Measurements from ENCODE around the gene WDFY4.
A peak's percentile ranks its signal among the peaks of the same experiment; 100 is the strongest.

The WDFY4 gene

GRCh38 chr10:49024484-49024883, 339.8 kb downstream of the WDFY4 start:
- Histone ChIP-seq H3K4me1 (peaks cover 0 to 20% (median 10%) of the 10 kb centered on the region in 4 donors), H3K27ac (peak overlapping the region; percentile 56 to 75), H3K4me3 (no peak overlapping the region), H3K36me3 (peaks cover 0 to 1% (median under 1%) of the 10 kb centered on the region in 3 donors), H3K9me3 (no peaks in the 10 kb centered on the region), H3K27me3 (no peaks in the 10 kb centered on the region)
- intact Hi-C loops (cut with DNase I; ENCODE audit: low total_unique reads) = no loop called here
- DNase-seq = no peak
- TF ChIP-seq CTCF (IDR thresholded peaks at IDR 0.05) = no peak

- intact Hi-C loops (cut with DNase I; ENCODE audit: low total_unique reads) = no loop called here
- TF ChIP-seq CTCF (IDR thresholded peaks at IDR 0.05) = no peak
- H3K4me1 ChIP-seq = peaks cover 0 to 20% (median 10%) of the 10 kb centered on the region in 4 donors
- DNase-seq = no peak
- peak overlapping the region; percentile 56 to 75 for H3K27ac ChIP-seq
- no peaks in the 10 kb centered on the region for H3K36me3 ChIP-seq
- H3K9me3 ChIP-seq = no peaks in the 10 kb centered on the region
- no peak overlapping the region for H3K4me3 ChIP-seq
- H3K27me3 ChIP-seq = no peaks in the 10 kb centered on the region
These were observed 340.8 kb downstream of the WDFY4 start for GRCh38 chr10:49025347-49025983.

- Histone ChIP-seq H3K27ac (no peak overlapping the region), H3K9me3 (no peaks in the 10 kb centered on the region), H3K4me3 (no peak overlapping the region), H3K4me1 (peaks cover 0 to 12% (median 10%) of the 10 kb centered on the region in 4 donors), H3K36me3 (peaks cover 0 to 11% (median 9%) of the 10 kb centered on the region in 3 donors), H3K27me3 (no peaks in the 10 kb centered on the region)
- no peak for DNase-seq
- intact Hi-C loops (cut with DNase I; ENCODE audit: low total_unique reads) = no loop called here
- TF ChIP-seq CTCF (IDR thresholded peaks at IDR 0.05) = no peak
These were observed 344.0 kb downstream of the WDFY4 start for GRCh38 chr10:49028639-49029038.

- Histone ChIP-seq H3K27me3 (no peaks in the 10 kb centered on the region), H3K4me3 (no peak overlapping the region), H3K4me1 (peaks cover 0 to 3% (median 2%) of the 10 kb centered on the region in 4 donors), H3K9me3 (no peaks in the 10 kb centered on the region), H3K36me3 (peaks cover 0 to 11% (median 9%) of the 10 kb centered on the region in 3 donors), H3K27ac (no peak overlapping the region)
- DNase-seq = no peak
- intact Hi-C loops (cut with DNase I; ENCODE audit: low total_unique reads) = no loop called here
- no peak for TF ChIP-seq CTCF (IDR thresholded peaks at IDR 0.05)
These were observed 345.0 kb downstream of the WDFY4 start for GRCh38 chr10:49029666-49030065.
